HG03135 (cell line): ENCODE data around the gene IKZF3.

Source experiments
- ATAC-seq: cut with Tn5 transposase; IDR thresholded peaks from one replicate; pipeline ENCODE4 v1.9.1; 2021; ENCODE audit warnings: mild to moderate bottlenecking, moderate library complexity; ENCODE audit not compliant: unreplicated experiment

The IKZF3 gene

DNA sequence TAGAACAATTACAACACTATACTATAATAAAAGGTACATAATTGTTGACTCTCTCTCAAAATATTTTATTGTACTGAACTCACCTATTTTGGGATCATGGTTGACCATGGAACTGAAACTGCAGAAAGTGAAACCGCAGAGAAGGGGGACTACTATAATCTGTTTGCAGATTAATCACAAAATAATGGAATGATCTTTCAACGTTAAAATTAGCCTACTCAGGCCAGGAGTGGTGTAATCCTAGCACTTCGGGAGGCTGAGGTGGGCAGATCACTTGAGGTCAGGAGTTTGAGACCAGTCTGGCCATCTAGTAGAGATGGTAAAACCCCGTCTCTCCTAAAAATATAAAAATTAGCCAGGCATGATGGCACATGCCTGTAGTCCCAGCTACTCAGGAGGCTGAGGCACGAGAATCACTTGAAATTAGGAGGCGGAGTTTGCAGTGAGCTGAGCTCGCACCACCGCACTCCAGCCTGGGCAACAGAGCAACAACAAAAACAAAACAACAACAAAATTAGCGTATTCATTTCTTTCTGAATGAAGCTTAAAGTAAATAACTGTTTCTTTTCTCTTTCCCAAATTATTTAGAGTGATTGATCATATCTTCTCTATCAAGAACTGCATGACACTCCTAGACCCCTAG is 45.6 kb downstream of the IKZF3 start:
- ATAC-seq, result no peak

DNA sequence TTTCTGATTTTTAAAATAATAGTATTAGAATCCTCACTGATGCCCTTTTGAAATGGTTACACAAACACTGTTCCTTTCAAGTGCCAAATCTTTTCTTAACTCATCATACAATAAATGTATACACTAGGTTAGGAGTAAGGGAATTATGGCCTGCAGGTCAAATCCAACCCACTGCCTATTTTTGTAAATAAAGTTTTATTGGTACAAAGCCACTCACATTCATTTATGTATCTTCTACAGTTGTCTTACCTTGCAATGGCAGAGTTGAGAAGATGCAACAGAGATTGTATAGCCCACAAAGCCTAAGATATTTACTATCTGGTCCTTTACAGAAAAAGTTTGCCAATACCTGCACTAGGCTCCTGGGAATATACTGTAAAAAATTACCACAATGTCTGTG is 47.8 kb downstream of the IKZF3 start:
- ATAC-seq, result no peak

DNA sequence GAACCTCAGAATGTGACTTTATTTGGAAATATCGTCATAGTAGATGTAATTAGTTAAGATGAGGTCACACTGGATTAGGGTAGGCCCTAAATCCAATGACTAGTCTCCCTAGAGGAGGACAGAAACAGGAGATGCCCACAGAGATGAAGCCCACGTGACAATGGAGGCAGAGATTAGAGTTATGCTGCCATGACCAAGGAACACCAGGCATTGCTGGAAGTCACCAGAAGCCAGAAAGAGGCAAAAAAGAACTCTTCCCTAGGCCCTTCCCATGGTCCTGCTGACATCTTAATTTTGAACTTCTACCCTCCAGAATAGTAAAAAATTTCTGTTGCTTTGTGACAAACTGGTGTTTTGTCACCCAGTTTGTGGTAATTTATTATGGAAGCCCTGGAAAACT is 49.6 kb downstream of the IKZF3 start:
- ATAC-seq, result no peak

GRCh38 chr17:39813631-39814030 is 50.5 kb downstream of the IKZF3 start:
- ATAC-seq, result no peak

DNA sequence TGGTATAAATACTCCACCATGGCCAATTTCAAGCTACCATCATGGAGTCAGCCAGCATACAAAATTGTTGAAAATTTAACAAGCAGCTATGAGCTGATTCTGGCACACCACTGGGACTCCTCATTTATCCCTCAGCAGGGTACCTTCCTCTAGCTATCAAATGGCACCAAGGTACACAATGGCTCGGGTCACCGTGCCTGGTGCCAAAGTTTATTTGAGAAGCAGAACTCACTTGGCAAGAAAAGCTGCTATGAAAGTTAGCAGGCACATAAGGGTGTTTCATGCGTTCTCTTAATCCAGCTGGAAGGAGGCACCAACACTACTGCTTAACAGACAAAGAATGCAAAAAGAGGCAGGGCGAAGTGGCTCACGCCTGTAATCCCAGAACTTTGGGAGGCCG is 51.6 kb downstream of the IKZF3 start:
- no peak for ATAC-seq

- no peak for ATAC-seq
Measured at GRCh38 chr17:39810939-39811728, 53.0 kb downstream of the IKZF3 start.

GRCh38 chr17:39809221-39809620 is 54.9 kb downstream of the IKZF3 start:
- ATAC-seq, result no peak

- no peak for ATAC-seq
Measured at GRCh38 chr17:39808409-39808997, 55.6 kb downstream of the IKZF3 start.

DNA sequence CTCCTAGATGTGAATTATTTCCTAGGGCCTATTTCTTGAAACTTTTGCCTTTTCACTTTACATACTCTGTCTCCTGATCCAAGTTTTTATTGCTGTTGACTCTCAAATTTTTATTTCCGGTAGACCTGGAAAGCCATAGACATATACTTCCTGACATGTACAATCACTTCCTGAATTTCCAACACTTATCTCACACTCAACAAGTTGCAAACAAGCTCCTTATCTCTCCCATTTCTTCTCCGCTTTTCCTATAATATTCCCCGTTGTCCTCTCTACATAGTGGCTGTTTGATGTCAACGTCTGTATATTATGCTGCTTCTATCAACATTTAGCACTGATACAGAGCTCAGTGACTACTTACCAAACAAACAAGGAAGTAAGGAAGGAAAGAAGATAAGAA is 59.3 kb downstream of the IKZF3 start:
- no peak for ATAC-seq

DNA sequence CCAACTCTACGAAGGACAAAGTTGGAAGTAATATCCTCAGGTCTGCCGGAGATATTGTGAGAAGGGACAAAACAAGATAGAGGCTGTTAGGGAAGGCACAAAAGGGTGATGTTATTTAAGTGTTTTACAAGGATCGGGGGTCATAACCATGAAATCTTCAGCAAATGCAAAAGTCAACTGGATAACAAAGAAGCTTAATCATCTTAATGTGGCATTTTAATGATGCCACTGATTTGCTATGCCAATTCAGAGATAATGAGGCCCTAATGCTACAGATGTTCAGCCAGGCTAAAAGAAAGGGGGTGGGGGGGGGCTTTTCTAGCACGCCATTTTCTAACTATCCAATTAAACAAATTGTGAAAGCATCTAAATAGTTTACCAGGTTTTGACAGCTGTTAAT is 63.1 kb downstream of the IKZF3 start:
- ATAC-seq, result no peak

GRCh38 chr17:39800540-39800939 is 63.6 kb downstream of the IKZF3 start:
- no peak for ATAC-seq

DNA sequence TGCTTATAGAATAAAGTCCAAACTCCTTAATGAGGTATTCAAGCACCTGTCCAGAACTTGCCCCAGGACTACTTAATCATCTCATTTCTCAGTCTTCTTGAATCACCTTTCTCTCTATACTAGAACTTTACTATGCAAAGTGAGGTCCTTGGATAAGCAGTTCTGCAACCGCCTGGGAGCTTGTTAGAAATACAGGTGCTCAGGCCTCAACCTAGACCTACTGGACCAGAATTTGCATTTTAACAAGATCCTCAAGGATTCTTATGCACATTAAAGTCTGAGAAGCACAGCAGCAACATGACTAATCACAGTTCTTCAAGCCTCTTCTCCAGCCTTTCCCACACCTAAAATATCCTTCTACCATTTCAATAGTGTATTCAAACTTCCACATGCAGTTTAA is 64.7 kb downstream of the IKZF3 start:
- no peak for ATAC-seq

DNA sequence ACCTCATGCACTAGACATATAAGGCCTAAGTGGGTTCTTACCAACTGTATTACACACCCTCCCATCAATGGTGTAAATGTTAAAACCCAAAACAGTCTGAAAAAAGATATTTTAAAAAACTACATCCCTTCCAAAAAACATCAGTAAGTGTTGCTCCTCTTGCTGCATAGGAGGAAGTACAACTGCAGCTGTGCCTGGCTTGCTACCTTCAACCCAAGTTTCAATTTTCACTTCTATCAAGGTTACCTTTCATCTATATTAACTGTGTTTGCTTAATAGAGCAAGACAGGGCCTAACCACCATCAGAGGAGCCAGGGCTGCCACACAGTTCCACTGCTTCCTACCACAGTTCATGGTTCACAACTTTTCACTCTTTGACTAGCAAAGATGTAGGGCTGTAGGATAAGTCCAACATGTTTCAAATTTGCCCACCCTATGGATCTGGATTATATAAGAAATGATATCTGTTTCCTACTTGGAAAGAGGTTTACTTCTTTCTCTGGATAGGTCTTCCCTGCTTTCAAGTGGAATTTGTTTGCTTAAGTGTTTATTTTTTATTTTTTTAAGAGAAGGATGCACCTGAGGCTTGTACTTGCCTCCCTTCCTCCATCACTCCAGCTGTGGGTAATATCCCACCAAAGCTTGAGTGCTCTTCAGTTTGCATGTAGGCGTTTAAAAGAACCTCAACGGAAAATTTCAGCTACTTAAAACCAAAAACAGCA is 69.7 kb downstream of the IKZF3 start:
- ATAC-seq, result peak; percentile 83

DNA sequence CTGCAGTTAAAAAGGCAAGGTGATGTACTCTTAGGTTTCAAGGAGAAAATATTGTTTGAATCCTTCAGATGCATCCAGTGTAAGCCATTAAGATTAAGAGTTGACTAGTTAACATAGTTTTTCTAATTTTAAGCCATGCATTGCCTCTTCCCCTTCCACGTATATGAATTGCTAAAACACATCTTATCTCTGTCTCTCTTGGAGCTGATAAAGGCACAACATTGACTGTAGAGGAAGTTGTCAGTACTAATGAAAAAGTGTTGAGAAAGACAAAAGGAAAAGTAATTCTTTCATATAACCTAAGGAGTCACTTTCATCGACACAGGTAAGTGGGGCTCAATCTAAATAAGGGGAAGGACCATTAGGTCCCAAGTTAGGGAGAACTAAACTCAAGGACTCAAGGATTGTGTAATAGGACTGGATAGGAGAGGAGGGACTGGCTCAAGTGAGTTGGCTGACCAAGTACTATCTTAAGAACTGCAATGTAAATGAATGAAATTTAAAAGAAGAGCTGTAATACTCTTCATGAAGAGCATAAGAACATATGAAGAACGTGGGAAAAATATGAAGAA is 70.7 kb downstream of the IKZF3 start:
- no peak for ATAC-seq

DNA sequence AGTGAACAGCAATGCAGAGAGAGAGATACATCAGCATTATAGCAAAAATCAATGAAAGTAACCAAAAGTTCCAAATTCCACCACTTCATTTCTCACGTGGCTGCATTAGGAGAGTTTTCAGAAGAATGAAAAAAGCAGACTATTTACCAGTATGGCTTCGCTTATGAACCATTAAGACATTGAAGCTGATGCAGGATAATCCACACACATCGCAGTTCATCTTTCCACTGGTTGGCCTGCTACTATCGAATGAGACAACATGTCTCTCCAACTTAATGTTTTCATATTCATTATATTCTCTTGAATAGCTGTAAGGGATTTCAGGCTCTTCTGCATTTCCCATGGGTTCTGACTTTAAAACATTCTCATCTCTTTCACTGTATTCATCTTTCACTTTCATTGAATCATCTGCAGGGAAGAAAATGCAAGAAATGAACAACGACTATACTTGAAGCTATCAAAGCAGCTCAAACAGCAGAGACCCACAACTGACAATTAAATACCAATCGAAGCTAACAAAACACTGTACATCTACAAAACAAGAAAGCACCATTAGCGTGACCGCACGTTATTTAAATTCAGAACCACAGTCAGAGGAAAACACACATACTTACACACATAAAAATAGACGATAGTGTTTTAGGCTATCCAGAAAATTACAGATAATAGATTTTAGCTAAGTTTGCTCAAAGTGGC is 71.4 kb downstream of the IKZF3 start:
- no peak for ATAC-seq

GRCh38 chr17:39791111-39791992 is 72.8 kb downstream of the IKZF3 start:
- no peak for ATAC-seq

GRCh38 chr17:39787743-39788484 is 76.2 kb downstream of the IKZF3 start:
- no peak for ATAC-seq

GRCh38 chr17:39787041-39787440 is 77.1 kb downstream of the IKZF3 start:
- ATAC-seq, result no peak

GRCh38 chr17:39782980-39783379 is 81.1 kb downstream of the IKZF3 start:
- ATAC-seq, result no peak
